Right lobe of liver (tissue), 6 donors: ENCODE results near the gene SH3TC1. TPM values are rescaled to one million over a fixed set of nuclear protein-coding genes. Genes with fewer than 3 reads are reported as not detected.

Experiments used
- ATAC-seq, 4 donors: fragments of 200-7000 bp; cut with Tn5 transposase; one replicate each; pipeline ENCODE4 v1.9.1; 2020; ENCODE audit warnings: mild to moderate bottlenecking in 4 of 4, moderate library complexity in 4 of 4
- DNase-seq, 3 donors: peaks; one replicate each; pipeline ENCODE4 v3.0.0-alpha.2; 2020
- H3K27ac ChIP-seq, 3 donors: fragments of 200-600 bp; one replicate each; pipeline ENCODE4 v1.8.0; 2022
- H3K27me3 ChIP-seq, 2 donors: fragments of 200-600 bp; one replicate each; pipeline ENCODE4 v1.8.0; 2022
- H3K36me3 ChIP-seq, 4 donors: fragments of 200-600 bp; sonication (generic) in 1 of 4; one replicate each; pipeline versions ENCODE4 v1.5.1 to v1.8.0; 2017 to 2022; ENCODE audit warnings: control low read depth in 1 of 4
- H3K4me1 ChIP-seq, 4 donors: fragments of 200-600 bp; sonication (generic) in 1 of 4; one replicate each; pipeline versions ENCODE4 v1.5.1 to v1.8.0; 2017 to 2022; ENCODE audit warnings: control low read depth in 1 of 4
- H3K4me3 ChIP-seq, 3 donors: fragments of 200-600 bp; one replicate each; pipeline ENCODE4 v1.8.0; 2022
- H3K9me3 ChIP-seq, 4 donors: fragments of 200-600 bp; sonication (generic) in 1 of 4; one replicate each; pipeline versions ENCODE4 v1.5.1 to v1.8.0; 2017 to 2022; ENCODE audit warnings: control low read depth in 1 of 4
- POLR2A ChIP-seq: fragments of 450-650 bp; IDR thresholded peaks from one replicate; pipeline ENCODE4 v1.6.1; 2017; ENCODE audit warnings: antibody characterized with exemption, mild to moderate bottlenecking
- WGBS: methylation state at CpG from one replicate; pipeline ENCODE4 v1.1.6; 2018; ENCODE audit warnings: low coverage, low lambda C conversion rate; ENCODE audit not compliant: insufficient coverage; ENCODE audit errors: missing lambda C conversion rate; 5-methylcytosine and 5-hydroxymethylcytosine counted together
- intact Hi-C, 2 donors: fragments of 100-400 bp; cut with DNase I; formaldehyde crosslinking; loops; one replicate each; pipeline versions ENCODE4 v1.11.2 to v1.14.1; 2022
- total RNA-seq, 6 experiments: library from RNA; depleted of rRNA in 2 of 6; stranded (reverse); fragments of >200 nt in 2 of 6; fragmentation: NEBNext Ultra II Directional in 3 of 6; extraction: Animal tissue kit (Norgen Biotek cat#: 25700) in 3 of 6; gene quantifications; one replicate each; pipeline versions ENCODE4 v1.1.0 to v1.2.4, GENCODE V29; 2016 to 2023
- TF ChIP-seq, protein P1 (sequence below), 4 donors: fragments of 200-600 bp in 3 of 4; fragments of 450-650 bp in 1 of 4; IDR thresholded peaks; one replicate each; pipeline versions ENCODE4 v1.5.1 to v1.8.0; 2016 to 2022; ENCODE audit warnings: antibody characterized with exemption in 4 of 4, mild to moderate bottlenecking in 2 of 4
- donor health status: DM: no; HTN: yes; CAD: no.
- donor health status: DM: no; HTN: no; CAD: no.
- donor health status: DM: no; HTN: no; CAD: no.
- donor health status: DM: no; HTN: yes; CAD: no.
- donor health status: DM: no; HTN: yes; CAD: no.

The SH3TC1 gene
- total RNA-seq, 6 experiments from 2014 or later, result 13.2 to 48.0 (median 24.9) TPM

DNA sequence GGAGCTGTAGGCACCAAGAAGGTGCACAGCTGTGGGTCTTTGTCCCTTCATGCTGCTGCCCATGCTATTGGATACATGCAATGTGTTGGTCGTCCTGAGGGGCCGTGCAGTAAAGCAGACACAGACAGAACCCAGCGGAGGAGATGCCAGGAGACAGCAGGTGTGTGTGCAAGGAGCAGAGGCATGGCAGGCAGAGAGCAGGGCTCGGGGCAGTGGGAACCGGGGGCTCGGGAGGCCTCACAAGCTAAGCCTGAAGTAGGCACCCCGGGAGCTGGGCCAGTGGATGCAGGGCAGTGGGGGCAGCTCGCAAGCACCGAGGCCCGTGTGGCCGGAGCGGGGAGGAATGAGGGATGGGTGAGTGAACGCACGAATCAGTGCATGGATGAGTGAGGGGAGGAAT, 83.7 kb downstream of the SH3TC1 start:
- no peaks in the 10 kb centered on the region for H3K36me3 ChIP-seq
- TF ChIP-seq, protein P1, sequence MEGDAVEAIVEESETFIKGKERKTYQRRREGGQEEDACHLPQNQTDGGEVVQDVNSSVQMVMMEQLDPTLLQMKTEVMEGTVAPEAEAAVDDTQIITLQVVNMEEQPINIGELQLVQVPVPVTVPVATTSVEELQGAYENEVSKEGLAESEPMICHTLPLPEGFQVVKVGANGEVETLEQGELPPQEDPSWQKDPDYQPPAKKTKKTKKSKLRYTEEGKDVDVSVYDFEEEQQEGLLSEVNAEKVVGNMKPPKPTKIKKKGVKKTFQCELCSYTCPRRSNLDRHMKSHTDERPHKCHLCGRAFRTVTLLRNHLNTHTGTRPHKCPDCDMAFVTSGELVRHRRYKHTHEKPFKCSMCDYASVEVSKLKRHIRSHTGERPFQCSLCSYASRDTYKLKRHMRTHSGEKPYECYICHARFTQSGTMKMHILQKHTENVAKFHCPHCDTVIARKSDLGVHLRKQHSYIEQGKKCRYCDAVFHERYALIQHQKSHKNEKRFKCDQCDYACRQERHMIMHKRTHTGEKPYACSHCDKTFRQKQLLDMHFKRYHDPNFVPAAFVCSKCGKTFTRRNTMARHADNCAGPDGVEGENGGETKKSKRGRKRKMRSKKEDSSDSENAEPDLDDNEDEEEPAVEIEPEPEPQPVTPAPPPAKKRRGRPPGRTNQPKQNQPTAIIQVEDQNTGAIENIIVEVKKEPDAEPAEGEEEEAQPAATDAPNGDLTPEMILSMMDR (IDR thresholded peaks at IDR 0.05), result no peak
- TF ChIP-seq POLR2A, result no peak

DNA sequence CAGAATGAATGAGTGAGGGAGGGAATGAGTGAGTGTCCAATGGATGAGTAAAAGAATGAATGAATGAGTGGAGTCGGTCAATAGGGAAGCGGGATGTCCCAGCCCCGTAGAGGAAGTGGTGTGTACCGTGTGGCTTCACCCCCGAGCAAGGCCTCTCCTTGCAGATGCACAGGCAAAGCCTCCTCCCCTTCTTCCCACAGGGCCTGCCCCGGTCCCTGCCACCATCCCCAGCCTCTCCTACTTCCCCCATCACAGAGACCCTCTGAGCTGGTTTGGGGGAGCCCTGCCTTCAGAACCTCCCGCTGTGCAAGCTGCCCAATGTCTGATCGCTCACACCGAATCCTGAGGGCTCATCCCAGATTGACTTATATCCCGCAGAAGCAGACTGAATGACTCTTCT, 84.1 kb downstream of the SH3TC1 start:
- H3K27ac ChIP-seq, result no peak overlapping the region
- H3K9me3 ChIP-seq, result no peaks in the 10 kb centered on the region
- DNase-seq (peak in 1 of 3 donors; percentile 31), ATAC-seq (no peak)
- no peaks in the 10 kb centered on the region for H3K27me3 ChIP-seq
- no peaks in the 10 kb centered on the region for H3K36me3 ChIP-seq
- WGBS, result 85% methylated on average over 5 of the region's 10 CpGs
- no peaks in the 10 kb centered on the region for H3K4me1 ChIP-seq
- intact Hi-C loops, result no loop called here
- H3K4me3 ChIP-seq, result no peak overlapping the region
- TF ChIP-seq POLR2A, result no peak

More for the DNA sequence above, 83.7 kb downstream of the SH3TC1 start:
- peak in 1 of 3 donors; percentile 31 for DNase-seq
- no peak for ATAC-seq
- H3K27me3 ChIP-seq, result no peaks in the 10 kb centered on the region
- no peaks in the 10 kb centered on the region for H3K9me3 ChIP-seq
- H3K4me3 ChIP-seq, result no peak overlapping the region
- no peaks in the 10 kb centered on the region for H3K4me1 ChIP-seq
- H3K27ac ChIP-seq, result no peak overlapping the region
- intact Hi-C loops, result no loop called here
- 85% methylated on average over 12 of the region's 14 CpGs for WGBS

DNA sequence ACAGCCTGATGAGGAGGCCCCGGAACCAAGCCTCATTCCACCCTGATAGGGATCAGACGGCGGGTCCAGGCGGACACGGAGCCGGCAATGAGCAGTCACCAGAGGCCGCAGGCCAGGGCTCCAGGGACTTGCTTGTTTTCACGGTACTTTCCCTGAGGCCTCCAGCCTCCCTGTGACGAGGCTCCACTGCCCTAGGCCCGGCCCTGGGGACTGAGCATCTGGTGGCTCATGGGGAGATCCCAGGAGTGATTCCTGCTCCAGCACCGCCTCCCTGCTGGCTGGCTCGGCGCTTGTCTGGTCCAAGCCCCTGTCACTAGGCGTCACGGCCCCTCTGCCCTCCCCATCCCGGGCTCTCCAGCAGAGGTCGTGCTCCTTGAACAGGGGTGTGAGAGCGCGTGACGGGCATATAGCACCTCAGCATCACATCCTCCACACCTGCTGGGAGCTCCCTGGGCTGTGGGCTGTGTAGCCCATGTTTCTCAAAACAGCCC, 84.6 kb downstream of the SH3TC1 start:
- H3K36me3 ChIP-seq, result no peaks in the 10 kb centered on the region
- no peaks in the 10 kb centered on the region for H3K9me3 ChIP-seq
- ATAC-seq (no peak), DNase-seq (peak in 1 of 3 donors; percentile 39)
- no peak overlapping the region for H3K27ac ChIP-seq
- H3K4me1 ChIP-seq, result no peaks in the 10 kb centered on the region
- H3K27me3 ChIP-seq, result no peaks in the 10 kb centered on the region
- WGBS, result 50% methylated on average over 1 of the region's 20 CpGs
- intact Hi-C loops, result no loop called here
- no peak overlapping the region for H3K4me3 ChIP-seq
- TF ChIP-seq POLR2A, result no peak
- TF ChIP-seq, protein P1 (IDR thresholded peaks at IDR 0.05), result no peak

DNA sequence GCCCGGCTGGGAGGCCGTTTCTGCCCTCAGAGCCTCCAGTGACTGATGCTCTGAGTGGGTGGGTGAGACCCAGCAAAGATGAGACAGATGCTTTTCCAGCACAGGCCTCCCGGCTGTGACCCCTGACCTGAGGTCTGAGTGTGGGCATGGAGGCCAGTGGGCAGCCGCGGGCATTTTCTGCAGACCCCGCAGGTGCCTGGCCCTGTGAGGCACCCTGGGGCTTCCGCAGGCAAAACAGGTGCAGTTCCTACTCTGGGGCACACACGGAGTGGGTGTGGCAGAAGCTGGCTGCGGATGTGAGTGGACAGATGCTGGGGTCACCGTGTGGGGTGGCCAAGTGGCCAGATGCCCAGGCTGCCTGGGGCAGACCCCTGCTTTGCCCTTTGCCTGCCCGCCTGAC, 85.3 kb downstream of the SH3TC1 start:
- no peak for DNase-seq
- Histone ChIP-seq H3K27ac (no peak overlapping the region), H3K36me3 (no peaks in the 10 kb centered on the region), H3K4me1 (no peaks in the 10 kb centered on the region), H3K9me3 (no peaks in the 10 kb centered on the region), H3K27me3 (no peaks in the 10 kb centered on the region), H3K4me3 (no peak overlapping the region)
- ATAC-seq, result no peak
- intact Hi-C loops, result no loop called here
- TF ChIP-seq, protein P1 (IDR thresholded peaks at IDR 0.05), result no peak
- no peak for TF ChIP-seq POLR2A
- WGBS, result 81% methylated on average over 5 of the region's 11 CpGs

DNA sequence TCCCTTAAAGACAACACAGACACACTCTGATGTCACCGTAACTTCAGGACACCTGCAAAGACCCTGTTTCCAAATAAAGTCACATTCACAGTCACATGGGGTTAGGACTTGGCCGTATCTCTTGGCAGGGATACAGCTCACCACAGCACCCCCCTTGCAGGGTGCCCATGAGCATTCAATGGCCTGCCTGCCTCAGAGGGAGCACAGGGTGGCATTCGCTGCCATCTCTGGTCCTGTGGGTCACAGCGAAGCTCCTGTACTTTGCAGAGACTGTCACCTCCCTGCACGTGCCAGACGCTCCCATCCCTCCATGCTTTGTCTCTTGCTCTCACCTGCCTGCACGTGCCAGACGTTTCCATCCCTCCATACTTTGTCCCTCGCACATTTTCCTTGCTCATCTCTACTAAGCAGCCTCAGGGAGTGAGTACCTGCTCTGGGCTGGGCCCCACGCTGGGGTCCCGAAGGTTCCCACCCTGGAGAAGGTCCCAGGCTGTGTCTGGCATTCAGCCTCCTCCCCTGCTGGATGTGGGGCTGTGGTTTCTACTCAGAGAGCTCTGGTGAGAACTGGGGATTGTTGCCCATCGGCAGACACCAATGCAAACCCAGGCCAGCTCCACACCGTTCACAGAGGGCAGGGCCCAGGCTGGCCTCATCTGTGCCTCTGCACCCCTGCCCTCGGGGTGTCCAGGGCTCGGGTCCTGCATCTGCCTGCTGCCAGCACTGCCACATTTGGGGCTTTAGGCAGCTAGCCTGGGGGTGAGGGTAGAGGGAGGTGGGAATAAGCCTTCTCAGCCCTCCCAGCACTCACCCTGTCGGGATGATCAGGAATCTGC, 86.3 kb downstream of the SH3TC1 start:
- DNase-seq (no peak), ATAC-seq (no peak)
- Histone ChIP-seq H3K27ac (no peak overlapping the region), H3K9me3 (no peaks in the 10 kb centered on the region), H3K4me1 (no peaks in the 10 kb centered on the region), H3K4me3 (no peak overlapping the region), H3K36me3 (no peaks in the 10 kb centered on the region), H3K27me3 (no peaks in the 10 kb centered on the region)
- intact Hi-C loops, result no loop called here
- WGBS, result 51% methylated on average over 10 of the region's 16 CpGs
- TF ChIP-seq, protein P1 (IDR thresholded peaks at IDR 0.05), result no peak
- no peak for TF ChIP-seq POLR2A
